ENCODE measurements around the gene UBE2N.
A peak's percentile ranks its signal among the peaks of the same experiment; 100 is the strongest.

Gene UBE2N

GRCh38 chr12:93476555-93476954 lies 34.8 kb upstream of the UBE2N start:
- Histone ChIP-seq H4K20me1 (ENCODE audit: insufficient read depth) (no peaks in the 10 kb centered on the region), H3K27ac (no peak overlapping the region), H3K27me3 (ENCODE audit: insufficient read depth, low read depth) (no peaks in the 10 kb centered on the region), H3K4me2 (no peak overlapping the region), H3K79me2 (ENCODE audit: insufficient read depth, low read depth) (no peaks in the 10 kb centered on the region), H3K4me1 (ENCODE audit: low read depth, poor library complexity, severe bottlenecking) (no peaks in the 10 kb centered on the region), H2AFZ (ENCODE audit: low read depth) (no peak overlapping the region), H3K9ac (no peak overlapping the region), H3K36me3 (ENCODE audit: insufficient read depth) (peaks cover 7% of the 10 kb centered on the region; the same call in 1 of the 2 replicates), H3K4me3 (IDR thresholded peaks at IDR 0.05; ENCODE audit: insufficient read depth, low read depth, low read length) (no peak overlapping the region)
- TF ChIP-seq CTCF (conservative IDR thresholded peaks at IDR 0.05; ENCODE audit: low read depth, low read length) = no peak

GRCh38 chr12:93469386-93469785 lies 27.6 kb upstream of the UBE2N start:
- H3K4me2 ChIP-seq = no peak overlapping the region
- no peak for TF ChIP-seq CTCF (conservative IDR thresholded peaks at IDR 0.05; ENCODE audit: low read depth, low read length)
- H2AFZ ChIP-seq (ENCODE audit: low read depth) = no peak overlapping the region
- H3K27me3 ChIP-seq (ENCODE audit: insufficient read depth, low read depth) = no peaks in the 10 kb centered on the region
- no peak overlapping the region for H3K27ac ChIP-seq
- H3K4me1 ChIP-seq (ENCODE audit: low read depth, poor library complexity, severe bottlenecking) = peaks cover 18% of the 10 kb centered on the region
- H4K20me1 ChIP-seq (ENCODE audit: insufficient read depth) = no peaks in the 10 kb centered on the region
- no peak overlapping the region for H3K4me3 ChIP-seq (IDR thresholded peaks at IDR 0.05; ENCODE audit: insufficient read depth, low read depth, low read length)
- H3K79me2 ChIP-seq (ENCODE audit: insufficient read depth, low read depth) = peaks cover 17% of the 10 kb centered on the region
- no peaks in the 10 kb centered on the region; the same call in 1 of the 2 replicates for H3K36me3 ChIP-seq (ENCODE audit: insufficient read depth)
- H3K9ac ChIP-seq = no peak overlapping the region

GRCh38 chr12:93468008-93468371 lies 26.2 kb upstream of the UBE2N start:
- no peak for TF ChIP-seq CTCF (conservative IDR thresholded peaks at IDR 0.05; ENCODE audit: low read depth, low read length)
- Histone ChIP-seq H3K4me2 (peak overlapping the region; percentile 61), H3K9ac (peak overlapping the region; percentile 96), H3K36me3 (ENCODE audit: insufficient read depth) (no peaks in the 10 kb centered on the region), H4K20me1 (ENCODE audit: insufficient read depth) (no peaks in the 10 kb centered on the region), H3K4me1 (ENCODE audit: low read depth, poor library complexity, severe bottlenecking) (peaks cover 18% of the 10 kb centered on the region), H2AFZ (ENCODE audit: low read depth) (peak overlapping the region; percentile 91), H3K27ac (peak overlapping the region; percentile 91), H3K4me3 (IDR thresholded peaks at IDR 0.05; ENCODE audit: insufficient read depth, low read depth, low read length) (peak overlapping the region; percentile 63), H3K27me3 (ENCODE audit: insufficient read depth, low read depth) (no peaks in the 10 kb centered on the region), H3K79me2 (ENCODE audit: insufficient read depth, low read depth) (peaks cover 17% of the 10 kb centered on the region)

GRCh38 chr12:93467351-93468007 lies 25.7 kb upstream of the UBE2N start, which contains the start of gene MRPL42:
TSS of gene MRPL42 (plus strand) at chr12:93467514. CDS start at chr12:93469286, 1,772 bp downstream.
- no peaks in the 10 kb centered on the region for H3K36me3 ChIP-seq (ENCODE audit: insufficient read depth)
- peak within 1 kb of the TSS; percentile 63 for H3K4me3 ChIP-seq (IDR thresholded peaks at IDR 0.05; ENCODE audit: insufficient read depth, low read depth, low read length)
- H3K27me3 ChIP-seq (ENCODE audit: insufficient read depth, low read depth) = no peaks in the 10 kb centered on the region
- peak within 1 kb of the TSS; percentile 91 for H3K27ac ChIP-seq
- H3K4me2 ChIP-seq = peak within 1 kb of the TSS; percentile 61
- peaks cover 17% of the 10 kb centered on the region for H3K79me2 ChIP-seq (ENCODE audit: insufficient read depth, low read depth)
- peak within 1 kb of the TSS; percentile 91 for H2AFZ ChIP-seq (ENCODE audit: low read depth)
- H3K9ac ChIP-seq = peak within 1 kb of the TSS; percentile 96
- peak; percentile 83 for TF ChIP-seq CTCF (conservative IDR thresholded peaks at IDR 0.05; ENCODE audit: low read depth, low read length)
- peaks cover 18% of the 10 kb centered on the region for H3K4me1 ChIP-seq (ENCODE audit: low read depth, poor library complexity, severe bottlenecking)
- H4K20me1 ChIP-seq (ENCODE audit: insufficient read depth) = no peaks in the 10 kb centered on the region
